SHP77 (cell line): Measurements from ENCODE around the gene MDM1.

ENCODE experiments used
- DNase-seq, 2 experiments: peaks; one replicate each; lab custom pipeline; 2025; lab: John Stamatoyannopoulos, UW

Gene MDM1

DNA sequence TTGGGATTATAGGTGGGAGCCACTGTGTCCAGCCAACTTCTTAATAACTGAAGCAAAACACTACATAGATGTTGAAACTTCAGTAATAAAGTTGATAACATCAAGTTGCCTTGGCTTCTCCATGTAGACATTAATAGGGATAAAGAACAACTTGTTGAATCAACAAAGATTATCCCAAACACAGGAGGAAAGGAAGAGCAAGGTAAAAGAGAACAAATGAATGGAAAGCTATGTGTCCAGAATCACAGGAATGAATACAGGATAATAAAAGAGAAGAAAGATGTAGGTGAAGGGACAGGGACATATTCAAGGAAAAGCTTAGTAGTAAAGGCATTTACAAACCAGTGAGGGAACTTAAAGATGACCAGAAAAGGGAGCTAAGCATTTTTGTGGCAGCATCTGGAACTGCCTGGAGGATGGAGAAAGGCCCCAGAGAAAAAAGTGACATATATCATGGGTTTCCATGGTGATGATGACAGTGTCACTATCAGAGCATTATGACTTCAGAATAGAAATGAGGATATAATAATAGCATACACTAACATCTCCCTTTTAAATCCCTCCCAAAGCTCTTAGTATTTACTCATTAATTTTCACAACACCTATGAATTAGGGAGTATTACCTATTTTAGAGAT is 24.0 kb upstream of the MDM1 start:
- DNase-seq: no peak

DNA sequence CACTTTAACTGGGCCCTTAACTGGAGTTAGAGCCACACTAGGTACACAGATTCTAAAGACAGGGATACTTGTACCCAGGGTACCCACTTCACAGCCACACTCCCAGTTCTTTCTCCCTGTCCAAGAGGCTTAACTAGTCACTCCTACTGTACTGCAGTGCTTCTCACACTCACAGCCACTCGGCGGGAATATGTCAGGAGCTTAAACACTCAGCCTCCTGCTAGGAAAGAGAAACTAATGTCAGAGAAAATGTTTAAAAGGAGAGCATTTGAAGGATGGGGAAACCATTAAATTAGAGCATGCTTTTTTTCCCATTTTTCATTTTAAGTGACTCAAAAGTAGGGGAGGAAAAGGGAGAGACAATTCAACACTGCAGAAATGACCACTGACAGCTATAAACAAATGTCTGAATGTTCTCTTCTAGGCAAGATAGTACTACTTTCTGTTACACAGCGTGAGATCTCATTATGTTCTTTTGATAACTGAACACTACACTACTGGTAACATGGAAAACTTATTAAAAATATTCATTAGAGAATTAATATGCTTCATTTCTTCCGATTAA is 22.9 kb upstream of the MDM1 start:
- DNase-seq: no peak

DNA sequence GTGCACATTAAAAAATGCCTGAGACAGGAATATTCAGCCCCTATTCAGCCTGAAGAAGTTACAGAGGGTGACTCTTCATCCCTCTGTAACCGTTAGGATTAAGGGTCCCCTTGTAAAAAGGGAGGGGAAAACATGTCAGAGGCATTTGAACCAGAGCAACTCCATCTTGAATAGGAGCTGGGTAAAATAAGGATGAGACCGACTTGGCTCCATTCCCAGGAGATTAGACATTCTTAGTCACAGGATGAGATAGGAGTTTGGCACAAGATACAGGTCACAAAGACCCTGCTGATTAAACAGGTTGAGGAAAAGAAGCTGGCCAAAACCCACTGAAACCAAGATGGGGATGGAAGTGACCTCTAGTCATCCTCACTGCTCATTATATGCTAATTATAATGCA is 19.9 kb upstream of the MDM1 start:
- no peak for DNase-seq

DNA sequence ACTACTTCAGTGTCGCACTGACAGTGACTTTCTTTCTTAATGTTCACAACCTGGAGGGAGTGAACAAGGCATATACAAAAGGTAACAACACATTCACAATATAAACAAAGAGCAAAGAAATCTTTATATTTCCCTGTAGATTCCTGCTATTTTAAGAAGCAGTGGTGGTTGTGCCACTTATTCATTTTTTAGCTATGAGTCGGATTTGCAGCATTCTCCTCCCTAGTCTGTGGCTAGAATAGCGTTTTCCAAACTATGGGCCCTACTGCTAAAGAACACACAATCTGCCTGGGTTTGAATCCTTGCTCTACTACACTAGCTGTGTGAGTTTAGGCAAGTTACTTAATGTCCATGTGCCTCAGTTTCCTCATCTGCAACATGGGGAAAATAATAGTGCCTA is 18.6 kb upstream of the MDM1 start:
- DNase-seq: no peak

DNA sequence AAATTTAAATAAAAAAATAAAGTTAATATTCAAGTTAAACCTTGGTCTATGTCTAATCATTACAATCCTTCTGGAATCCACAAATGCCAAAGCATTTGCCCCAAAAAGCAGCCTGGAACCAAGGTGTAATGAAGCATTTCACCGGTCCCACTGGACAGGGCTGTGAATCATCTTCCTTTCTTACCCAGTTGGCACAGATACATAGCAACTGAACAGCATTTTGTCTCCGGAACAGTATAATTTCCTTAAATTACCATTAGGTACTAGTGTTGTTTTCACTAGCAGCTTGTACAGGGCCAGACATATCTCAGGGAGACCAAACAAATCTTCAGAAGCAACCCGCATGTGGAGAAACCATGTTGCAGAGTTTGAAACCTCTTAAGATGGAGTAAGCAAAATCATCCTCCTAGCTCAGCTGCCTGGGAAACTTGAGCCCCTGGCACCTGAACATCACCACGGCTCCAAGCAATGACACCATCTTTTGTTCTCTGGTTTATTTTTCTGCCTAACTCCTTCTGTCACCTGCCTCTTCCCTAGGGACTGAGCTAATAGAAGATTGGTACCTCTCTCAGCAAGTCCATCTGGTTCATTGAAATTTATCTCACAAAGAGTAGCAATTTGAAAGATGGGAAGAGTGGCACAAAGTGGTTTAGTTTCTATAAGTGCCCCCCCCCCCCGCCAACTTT is 17.9 kb upstream of the MDM1 start:
- DNase-seq: peak in 1 of 2 experiments; percentile 10

DNA sequence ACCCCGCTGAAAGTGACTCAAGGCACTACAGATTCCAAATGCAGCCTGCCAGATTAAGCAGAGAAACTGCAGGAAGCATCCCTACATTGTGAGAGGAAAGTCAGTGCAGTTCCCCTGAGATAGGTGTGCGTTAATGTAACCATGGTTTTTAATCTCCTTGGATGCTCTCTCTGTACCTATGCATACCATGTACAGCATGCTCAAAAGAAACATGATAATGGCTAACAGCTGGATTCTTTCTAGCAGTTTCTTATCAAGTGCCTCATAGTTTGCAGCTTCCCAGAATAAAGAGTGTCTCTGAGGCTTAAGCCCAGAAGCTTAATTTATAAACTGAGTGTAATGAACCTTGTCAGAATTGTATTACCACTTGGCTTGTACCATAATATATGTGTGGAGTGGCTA is 17.1 kb upstream of the MDM1 start:
- DNase-seq: no peak

DNA sequence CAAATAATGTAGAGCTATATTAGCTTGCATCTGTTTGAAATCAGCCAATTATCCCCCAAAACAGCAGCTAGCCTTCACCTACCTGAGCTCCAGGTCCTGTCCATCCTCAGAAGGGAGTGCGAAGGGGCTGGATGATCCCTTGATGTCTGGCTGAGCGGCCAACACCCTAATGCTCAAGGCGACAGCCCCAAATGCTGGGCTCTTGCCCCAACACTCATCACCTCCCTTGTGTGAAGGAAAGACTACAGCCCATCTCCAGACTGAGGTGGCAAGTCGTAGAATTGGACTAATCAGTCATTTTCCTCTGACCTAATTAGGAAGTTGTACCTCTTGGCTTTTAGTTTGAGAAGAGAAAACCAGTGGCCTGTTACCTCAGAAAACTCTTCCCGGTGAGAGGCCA is 16.3 kb upstream of the MDM1 start:
- no peak for DNase-seq

DNA sequence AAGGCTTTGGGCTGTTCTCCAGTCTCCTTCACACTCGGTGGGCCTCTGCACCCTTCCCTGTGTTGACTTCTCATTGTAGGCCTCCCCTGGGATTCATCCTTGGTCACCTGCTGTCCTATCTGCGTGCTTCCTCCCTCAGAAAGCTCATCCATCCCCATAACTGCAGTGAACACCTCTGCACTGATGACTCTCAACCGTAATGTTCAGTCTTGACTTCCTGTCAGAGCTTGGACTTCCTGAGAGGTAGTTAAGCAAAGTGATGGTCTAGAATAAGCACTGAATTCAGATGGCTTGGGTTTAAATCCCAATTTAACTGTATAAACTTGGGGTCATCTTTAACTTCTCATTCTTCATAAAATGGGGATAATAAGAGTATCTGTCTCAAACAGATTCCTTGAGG is 13.6 kb upstream of the MDM1 start:
- no peak for DNase-seq

DNA sequence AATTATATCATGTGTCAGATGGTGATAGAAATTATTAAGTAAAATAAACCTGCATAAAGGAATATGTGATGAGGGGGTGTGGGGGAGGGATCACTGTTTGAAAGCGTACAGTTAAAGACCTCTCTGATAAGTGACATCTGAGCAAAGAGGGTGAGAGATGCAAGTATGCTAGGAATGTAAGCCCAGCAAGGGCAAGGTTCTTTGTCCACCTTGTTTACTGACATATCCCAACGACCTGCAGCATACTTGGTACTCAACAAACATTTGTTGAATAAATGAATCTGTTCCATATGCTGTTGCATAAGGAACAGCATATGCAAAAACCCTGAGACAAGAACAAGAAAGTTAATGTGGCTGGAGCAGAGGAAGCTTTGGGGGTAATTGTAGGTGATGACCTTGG is 12.0 kb upstream of the MDM1 start:
- DNase-seq: no peak

DNA sequence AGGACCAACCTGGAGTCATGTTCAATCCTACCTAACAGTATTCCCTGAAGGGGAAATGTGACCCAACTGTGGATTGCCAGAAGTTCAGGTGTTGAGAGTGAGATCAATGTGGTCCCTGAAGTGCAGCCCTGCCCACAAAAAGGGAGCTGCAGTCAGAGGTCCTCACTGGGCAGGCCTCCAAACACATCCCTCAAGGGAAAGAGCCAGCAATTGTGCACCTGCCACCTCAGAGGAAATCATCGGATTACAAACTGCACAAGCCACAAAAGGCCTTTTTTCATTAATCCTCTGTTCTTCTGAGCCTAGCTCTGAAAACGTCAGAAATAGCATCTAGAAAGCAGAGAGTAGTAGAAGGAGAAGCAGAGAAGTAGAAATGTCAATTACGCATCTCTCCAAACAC is 10.8 kb upstream of the MDM1 start:
- DNase-seq: peak; percentile 20 to 32

DNA sequence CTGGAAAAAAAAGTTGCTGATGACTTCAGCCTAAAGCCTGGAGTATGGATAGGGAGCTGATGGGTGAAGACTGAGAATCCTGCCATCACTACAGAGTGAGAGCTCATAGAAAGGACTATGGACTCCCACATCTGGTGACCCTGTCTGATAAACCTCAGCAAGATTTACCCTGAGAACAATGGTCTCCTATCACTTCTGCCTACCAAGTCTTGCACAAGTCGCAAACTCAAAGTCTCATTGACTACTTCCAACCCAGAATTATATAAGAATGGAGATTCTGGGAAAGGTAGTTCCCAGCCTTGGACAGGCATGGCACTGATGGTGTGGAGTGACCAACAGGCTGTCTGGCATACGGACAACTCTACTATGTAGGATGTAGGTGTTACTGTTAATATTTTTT is 9.7 kb upstream of the MDM1 start:
- DNase-seq: no peak

DNA sequence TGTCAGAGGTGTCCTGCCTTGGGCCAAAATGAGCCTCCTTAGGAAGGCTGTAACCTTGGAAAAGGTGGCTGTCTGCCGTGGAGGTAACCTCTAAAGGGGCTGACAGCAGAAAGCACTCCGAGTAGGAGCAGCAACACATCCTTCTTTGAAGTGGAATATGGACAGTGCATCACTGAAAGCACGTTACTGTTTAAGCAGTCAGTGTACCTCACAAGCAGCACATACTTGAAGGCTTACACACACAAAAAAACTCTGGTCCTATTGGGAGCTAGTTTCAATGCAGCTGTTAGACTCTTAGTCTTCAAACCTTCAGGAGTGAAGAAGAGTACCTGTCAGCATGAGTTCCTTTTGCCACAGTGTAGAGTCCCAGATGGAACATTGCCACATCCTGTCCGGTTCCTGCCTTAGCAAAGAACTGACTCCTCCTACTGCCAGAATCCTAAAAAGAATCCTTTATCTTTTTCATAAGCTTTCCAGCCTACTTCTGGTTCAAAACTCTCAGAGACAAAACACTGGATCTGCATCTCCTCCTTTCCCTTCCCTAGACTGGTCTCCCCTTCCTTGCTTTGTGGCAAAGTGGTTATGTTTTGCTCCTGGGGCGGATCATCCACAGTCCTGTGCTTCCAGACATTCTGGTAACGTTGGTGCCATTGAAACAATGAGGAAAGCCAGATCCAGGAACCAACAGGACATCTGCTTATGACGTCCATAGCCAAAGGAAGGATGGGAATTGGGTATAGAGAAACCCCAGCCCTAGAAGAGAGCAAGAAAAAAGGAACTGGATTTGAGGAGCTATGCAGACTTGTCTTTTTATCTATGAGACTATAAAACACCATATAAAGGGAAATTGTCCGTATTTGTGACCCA is 8.5 kb upstream of the MDM1 start:
- DNase-seq: no peak

DNA sequence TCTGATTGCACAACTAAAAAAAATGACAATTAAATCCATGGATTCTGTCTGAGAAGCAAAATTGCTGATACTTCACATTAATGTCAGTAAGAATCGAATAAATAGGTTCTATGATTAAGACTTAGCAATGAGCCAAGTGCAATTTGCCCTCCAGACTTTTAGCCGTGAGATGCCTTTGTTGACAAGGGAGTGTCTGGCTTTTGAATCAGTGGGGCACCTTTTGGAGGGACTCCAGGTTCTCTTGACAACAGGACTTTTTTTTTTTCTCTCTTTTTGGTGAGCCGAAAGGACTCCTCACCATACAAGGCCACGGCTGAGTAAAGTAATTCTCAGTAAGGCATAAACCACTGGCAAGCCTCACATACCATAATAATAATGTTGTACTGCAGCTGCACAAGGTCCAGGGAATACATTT is 4.7 kb upstream of the MDM1 start:
- no peak for DNase-seq

DNA sequence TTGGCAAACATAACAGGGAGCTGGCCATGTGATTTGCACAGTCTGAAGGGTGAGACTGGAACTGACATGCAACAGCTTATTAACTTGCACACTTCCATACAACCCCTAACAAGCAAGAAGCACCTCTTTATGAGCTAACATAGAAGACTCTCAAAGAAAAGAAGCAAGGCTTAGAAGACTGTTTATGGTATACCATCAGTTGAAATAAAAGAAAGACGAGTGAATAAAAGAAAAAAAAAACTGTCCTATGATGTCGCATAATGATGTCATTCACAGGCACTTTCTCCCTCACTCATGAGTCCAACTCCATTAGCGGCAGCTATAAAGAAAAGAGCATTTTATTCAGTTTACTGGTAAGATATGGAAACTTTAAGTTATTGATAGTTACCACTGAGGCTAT is 3.3 kb upstream of the MDM1 start:
- no peak for DNase-seq

DNA sequence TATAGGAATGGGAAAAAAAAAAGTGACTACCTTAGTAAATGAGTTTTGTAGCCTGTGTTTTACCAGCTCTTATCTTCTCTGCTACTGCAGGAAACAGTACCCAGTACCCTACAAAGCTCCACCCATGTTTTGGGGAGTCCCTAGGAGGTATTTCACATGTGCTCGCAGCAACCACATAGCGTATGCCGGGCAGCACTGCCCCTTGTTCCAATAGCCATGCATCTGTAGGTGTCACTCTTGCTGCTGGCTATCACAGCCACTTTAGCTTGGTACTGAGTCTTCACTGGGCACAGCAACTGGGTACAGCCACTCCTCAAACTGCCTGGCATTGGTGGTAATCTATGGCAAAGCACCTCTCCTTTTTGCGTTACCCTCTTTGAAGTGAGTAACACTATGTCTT is 2.0 kb upstream of the MDM1 start:
- peak; percentile 44 to 61 for DNase-seq

DNA sequence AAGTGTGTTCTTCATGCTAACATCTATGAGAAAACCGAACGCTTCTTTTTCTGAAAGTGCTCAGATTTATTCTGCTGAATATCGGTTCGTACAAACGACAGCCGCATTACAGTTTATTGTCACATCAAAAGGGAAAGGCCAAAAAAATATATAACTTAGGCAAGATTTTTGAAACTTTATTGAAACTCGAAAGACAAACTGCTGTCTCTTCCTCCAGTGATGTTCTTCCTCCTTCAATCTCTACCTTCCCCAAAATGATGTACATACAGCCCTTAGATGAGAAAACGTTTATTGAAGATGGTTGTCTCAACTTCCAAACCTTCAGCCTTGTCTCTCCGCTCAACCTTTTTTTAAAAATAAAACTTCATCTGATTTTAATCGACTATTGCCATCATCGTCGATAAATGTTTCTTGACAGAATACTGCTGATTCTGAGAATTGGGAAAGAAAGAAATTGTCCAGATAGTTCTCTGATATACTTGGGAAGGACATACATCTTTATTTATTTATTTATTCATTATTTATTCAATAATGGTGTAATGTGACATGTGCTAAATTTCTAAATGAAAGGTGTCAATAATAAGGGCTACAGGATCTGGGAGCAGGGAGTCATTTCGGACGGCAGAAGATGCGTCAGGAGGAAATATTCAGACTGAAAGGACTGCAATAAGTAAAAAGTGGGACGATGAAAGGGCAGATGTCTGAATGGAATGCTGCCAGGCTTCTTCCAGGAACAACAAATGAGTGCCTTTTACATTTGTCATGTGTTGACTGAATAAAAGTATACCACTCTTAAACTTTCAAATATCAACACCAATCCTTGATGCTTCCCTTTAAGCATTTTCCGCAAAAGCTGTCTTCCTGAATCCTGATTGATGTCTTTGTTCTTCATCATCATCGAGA is 817 bp upstream of the MDM1 start:
- DNase-seq: no peak

DNA sequence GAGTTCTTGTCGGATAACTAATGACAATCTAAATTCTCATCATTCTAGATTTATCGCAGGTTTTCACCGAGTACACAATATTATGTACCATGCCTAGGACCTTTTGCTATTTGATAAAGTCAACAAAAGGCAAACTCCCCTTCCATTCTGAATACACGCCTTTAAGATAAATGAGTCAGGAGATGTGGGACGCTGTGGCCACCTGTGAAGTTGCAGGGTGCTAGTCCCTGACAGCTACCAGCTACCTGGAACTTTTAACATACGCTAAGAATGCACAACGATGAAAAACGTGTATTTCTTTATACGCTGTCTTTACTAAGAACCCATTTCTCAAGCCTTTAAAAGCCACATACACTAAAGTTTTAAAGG is 678 bp downstream of the MDM1 start:
- no peak for DNase-seq

DNA sequence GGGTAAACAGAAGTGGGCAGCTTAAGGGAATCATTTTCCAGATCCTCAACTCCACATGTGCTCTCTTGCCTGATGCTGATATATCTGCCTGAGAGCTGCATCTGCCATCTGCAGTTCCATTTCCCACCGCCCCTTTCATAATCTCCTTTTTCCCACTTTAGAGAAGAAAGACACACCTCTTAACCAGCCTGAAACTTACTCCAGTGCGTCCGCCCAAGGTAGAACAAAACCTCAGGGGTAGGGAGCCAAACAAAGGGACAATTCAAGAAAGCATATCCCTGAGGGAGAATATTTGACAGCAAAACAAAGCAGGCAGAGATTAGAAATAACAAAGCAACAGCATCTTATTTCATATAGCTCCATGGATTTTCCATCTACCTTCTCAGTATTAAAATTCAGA is 4.3 kb downstream of the MDM1 start:
- DNase-seq: no peak

DNA sequence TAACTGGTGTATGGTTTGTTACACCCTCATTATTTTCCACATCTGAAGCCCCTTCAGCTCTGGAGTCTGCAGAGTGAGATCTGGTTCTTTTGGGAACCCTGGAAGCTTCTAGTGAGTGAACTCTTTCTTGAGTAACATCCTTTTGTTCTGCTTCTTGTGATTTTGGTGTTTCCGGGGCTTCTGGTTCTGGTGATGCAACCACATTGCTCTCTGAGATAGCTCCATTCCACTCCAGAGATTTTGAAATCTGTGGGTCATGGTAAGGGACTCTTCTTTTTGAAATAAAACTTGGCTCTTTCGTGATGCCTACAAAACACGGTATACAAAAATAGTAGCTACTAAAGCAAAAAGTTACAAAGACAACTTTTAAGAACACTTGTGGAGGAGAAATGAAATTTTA is 5.4 kb downstream of the MDM1 start:
- no peak for DNase-seq

DNA sequence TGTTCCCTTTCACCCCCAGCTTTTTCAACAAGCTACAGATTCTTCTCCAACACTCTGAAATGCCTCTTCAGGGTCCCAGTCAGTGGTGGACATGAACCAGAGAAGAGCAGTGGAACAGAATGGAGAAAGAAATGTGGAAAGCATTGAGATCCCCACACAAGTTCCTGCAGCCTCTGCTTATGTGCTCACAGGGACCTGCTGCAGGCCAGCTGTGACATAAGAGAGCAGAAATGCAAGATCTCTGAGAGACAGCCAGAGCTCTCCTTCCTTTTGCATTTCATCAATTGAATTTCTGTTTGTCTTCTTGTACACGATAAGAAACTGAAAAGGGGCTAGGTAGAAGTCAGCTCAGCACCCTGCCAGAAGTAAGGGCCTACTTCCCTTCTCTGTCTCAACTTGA is 6.2 kb downstream of the MDM1 start:
- no peak for DNase-seq

DNA sequence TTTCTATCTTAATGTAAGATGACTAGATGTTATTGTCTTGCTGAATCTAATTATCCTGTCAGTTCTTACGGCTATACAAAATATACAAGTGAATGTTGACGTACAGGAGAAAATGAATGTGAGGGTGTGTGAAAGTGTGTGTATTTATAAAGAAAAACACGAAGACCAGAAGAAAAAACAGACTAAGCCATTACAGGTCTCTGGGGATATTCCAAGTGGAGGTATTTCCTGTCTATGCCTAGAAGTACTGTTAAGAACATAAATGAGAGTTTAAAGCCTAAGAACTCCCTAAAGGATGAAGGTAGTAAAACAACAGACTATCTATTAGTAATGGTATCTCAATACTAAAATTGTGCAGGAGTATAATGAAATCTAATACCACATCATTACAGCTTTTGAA is 7.6 kb downstream of the MDM1 start:
- DNase-seq: no peak

DNA sequence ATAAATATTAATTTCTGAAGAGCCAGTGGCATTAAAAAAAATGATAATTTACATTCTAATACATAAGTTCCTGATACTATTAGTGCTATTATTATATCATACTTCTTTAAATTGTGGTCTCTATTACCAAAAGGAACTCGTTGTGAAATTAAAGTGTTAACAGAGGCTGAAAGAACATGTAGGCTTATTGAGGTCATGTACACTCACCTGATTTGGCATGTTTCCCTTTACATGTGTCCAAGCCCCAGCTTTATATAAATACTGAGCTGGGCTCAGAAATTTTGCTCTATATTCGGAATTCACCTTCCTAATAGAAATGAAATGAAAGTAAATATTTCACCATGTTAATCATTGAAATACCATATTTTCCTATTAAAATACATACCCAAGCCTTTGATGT is 11.0 kb downstream of the MDM1 start:
- DNase-seq: no peak
